GM18873 (cell line): Measurements from ENCODE around the gene USP10.
"Not testable (repeated sequence)": the region's sequence is repeated elsewhere in the genome, so short reads cannot be mapped to it uniquely, and the experiment has no call there.

Experiments
- ATAC-seq: cut with Tn5 transposase; IDR thresholded peaks from one replicate; pipeline ENCODE4 v1.9.1; 2021; ENCODE audit warnings: mild to moderate bottlenecking, moderate library complexity, moderate number of reproducible peaks; ENCODE audit not compliant: unreplicated experiment, low FRiP score

The USP10 gene

GRCh38 chr16:84746231-84746630 is 46.4 kb downstream of the USP10 start:
- no peak for ATAC-seq

DNA sequence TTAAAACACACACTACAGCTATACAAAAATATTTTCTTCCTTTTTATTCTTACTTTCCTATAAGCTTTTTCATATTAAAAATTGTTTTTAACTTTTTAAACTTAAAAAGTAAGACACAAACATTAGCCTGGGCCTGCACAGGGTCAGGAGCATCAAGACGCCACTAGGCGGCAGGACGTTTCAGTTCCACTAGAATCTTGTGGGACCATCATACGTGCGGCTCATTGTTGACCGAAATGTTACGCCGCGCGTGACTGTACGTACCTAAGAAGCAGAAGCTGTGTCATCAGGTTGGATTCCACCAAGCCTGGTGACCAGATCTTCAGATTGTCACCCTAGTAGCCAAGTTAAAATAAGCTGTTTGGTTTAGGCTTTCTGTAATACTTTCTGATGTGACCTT is 47.1 kb downstream of the USP10 start:
- no peak for ATAC-seq

GRCh38 chr16:84748247-84748646 is 48.4 kb downstream of the USP10 start:
- not testable (repeated sequence) for ATAC-seq

- ATAC-seq: no peak
Observed at GRCh38 chr16:84749072-84749471, 49.3 kb downstream of the USP10 start.

- ATAC-seq: no peak
Observed at GRCh38 chr16:84749815-84750214, 50.0 kb downstream of the USP10 start.

DNA sequence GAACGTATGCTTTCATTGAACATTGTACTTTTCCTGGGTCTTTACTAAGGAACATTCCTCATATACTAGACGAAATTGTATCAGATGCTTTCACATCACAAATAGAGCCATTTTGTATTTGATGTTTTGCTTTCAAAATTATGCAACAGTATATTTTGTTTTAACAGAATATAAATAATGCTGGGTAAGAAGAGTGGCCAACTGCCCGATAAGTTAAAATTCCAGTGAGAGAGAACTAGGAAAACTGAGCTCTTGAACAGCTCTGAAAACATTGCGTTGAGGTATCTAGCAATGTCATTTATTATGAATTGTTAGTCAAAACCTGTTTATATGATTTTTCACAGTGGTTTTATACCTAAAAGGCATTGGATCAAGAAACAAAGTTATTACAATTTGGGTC is 50.8 kb downstream of the USP10 start:
- no peak for ATAC-seq

- ATAC-seq: no peak
Observed at GRCh38 chr16:84751241-84751640, 51.4 kb downstream of the USP10 start.

GRCh38 chr16:84751947-84752346 is 52.1 kb downstream of the USP10 start:
- no peak for ATAC-seq

GRCh38 chr16:84752600-84752999 is 52.8 kb downstream of the USP10 start:
- ATAC-seq: no peak

- no peak for ATAC-seq
Observed at GRCh38 chr16:84753412-84754326, 53.9 kb downstream of the USP10 start.

GRCh38 chr16:84754353-84754856 is 54.6 kb downstream of the USP10 start:
- ATAC-seq: no peak

DNA sequence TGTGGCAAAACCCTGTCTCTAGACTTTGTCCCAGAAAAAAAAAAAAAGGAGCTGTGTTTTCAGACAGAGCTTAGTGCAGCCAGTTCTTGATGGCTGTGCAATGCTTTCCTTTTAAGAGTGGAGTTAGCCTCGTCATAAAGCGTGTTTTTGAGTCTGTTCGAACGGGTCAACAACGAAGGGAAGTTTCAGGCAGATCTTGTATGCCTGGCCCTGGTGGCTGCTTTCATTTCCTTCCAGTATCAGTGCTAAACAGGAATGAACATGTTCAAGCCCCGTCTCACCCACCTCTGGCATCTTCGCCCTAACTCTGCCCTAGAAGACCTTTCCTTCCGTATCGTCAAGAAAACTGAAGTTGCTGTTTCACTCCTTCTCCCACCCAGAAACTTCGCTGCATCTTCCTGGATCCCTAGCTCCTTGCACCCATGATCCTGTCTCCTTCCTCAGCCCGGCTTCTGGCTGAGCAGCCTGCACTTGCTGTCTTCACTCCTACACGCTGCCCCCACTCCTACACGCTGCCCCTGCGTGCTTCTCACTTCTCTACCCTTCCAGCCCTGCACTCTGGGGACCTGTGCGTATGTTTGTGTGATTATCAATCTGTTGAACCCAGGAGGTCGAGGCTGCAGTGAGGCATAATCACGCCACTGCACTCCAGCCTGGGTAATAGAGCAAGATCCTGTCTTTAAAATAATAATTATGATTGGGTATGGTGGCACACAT is 55.3 kb downstream of the USP10 start:
- no peak for ATAC-seq

GRCh38 chr16:84756830-84757229 is 57.0 kb downstream of the USP10 start:
- ATAC-seq: no peak

DNA sequence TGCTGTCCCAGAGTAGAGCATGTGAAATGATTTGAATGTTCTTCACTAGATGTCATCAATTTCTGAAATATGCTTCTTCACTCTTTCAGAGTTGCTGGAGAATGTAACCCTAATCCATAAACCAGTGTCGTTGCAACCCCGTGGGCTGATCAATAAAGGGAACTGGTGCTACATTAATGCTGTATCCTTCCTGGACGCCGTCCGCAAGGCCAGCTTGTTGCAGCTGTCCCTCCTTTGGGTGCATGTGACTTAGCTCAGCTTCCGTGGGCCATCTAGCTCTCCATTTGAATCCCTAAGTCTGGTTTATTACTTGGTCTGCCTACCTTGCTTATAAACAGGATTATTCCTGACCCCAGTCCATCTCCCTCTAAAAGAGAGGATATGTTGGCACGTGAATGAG is 58.8 kb downstream of the USP10 start:
- no peak for ATAC-seq

DNA sequence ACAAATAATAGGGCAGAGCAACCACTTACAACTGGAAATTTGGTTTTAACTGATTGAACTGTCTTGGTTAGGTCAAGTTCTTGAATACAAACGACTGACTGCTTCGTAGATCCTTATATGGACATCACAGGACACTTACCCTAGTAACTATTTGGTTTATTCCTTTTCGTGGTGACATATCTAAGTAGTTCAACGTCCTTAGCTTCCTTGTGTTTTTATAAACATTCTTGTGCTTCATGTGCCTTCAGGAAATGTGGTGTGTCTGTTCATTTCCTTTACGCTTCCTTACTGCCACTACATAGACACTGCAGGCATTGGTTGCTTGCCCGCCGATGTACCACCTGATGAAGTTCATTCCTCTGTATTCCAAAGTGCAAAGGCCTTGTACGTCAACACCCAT is 59.3 kb downstream of the USP10 start:
- ATAC-seq: no peak

DNA sequence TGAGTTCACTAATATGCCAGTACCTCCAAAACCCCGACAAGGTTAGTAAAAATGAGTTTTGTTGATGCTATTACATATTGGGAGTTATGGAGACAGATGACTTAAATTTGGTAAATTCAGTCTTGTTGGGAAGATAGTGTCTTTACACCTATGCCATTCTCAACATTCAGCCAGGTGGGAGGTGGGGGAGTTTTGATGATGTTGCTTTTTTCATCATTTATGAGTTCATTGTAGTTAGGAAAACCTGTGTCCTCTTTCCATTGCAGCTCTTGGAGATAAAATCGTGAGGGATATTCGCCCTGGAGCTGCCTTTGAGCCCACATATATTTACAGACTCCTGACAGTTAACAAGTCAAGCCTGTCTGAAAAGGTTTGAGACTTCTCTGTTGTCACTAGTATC is 60.1 kb downstream of the USP10 start:
- ATAC-seq: no peak

- no peak for ATAC-seq
Observed at GRCh38 chr16:84761448-84762368, 61.9 kb downstream of the USP10 start.

- ATAC-seq: no peak
Observed at GRCh38 chr16:84763164-84763563, 63.4 kb downstream of the USP10 start.

DNA sequence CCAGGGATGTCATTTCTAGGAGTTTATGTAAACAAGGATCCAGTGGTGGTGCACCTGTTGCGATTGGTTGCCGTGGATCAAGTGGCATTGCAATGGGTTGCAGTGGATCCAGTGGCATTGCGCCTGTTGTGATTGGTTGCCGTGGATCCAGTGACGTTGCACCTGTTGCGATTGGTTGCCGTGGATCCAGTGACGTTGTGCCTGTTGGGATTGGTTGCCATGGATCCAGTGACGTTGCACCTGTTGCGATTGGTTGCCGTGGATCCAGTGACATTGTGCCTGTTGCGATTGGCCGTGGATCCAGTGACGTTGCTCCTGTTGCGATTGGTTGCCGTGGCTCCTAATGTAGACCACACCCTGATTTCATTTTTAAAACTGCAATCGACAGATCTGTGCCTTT is 63.8 kb downstream of the USP10 start:
- no peak for ATAC-seq

DNA sequence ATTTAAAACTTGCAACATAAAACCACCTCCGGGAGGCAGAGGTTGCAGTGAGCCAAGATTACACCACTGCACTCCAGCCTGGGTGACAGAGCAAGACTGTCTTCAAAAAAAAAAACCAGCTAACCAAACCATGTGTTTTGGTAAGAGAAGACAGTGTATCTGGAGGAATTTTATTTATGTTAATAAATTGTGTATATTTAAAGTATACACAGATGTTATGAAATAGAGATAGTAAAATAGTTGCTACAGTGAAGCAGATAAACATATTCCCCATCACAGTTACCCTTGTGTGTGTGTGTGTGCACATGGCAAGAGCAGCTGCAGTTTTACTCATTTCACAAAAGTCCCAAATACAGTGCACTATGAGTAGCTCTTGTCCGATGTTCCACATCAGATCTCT is 65.2 kb downstream of the USP10 start:
- ATAC-seq: no peak
